Thyroid gland (tissue), 4 donors: ENCODE results near the gene MAP3K12. TPM values are rescaled to one million over a fixed set of nuclear protein-coding genes. Genes with fewer than 3 reads are reported as not detected.
A peak's percentile ranks its signal among the peaks of the same experiment; 100 is the strongest.
"Not testable (repeated sequence)": the region's sequence is repeated elsewhere in the genome, so short reads cannot be mapped to it uniquely, and the experiment has no call there.

Source experiments
- DNase-seq, 2 donors: peaks; one replicate each; pipeline ENCODE4 v3.0.0-alpha.2; 2019
- H3K27ac ChIP-seq, 3 donors: fragments of 200-600 bp; sonication (generic); 1 replicate in 2 of 3; 2 replicates in 1 of 3; pipeline ENCODE4 v1.5.1; 2016 to 2019; ENCODE audit warnings: mild to moderate bottlenecking in 1 of 3, moderate library complexity in 1 of 3
- H3K27me3 ChIP-seq: fragments of 200-600 bp; sonication (generic); one replicate; pipeline ENCODE4 v1.5.1; 2019
- H3K36me3 ChIP-seq, 2 donors: fragments of 200-600 bp; sonication (generic); one replicate each; pipeline ENCODE4 v1.5.1; 2016 to 2019
- H3K4me1 ChIP-seq, 2 donors: fragments of 200-600 bp; sonication (generic); one replicate each; pipeline ENCODE4 v1.5.1; 2017 to 2019
- H3K4me3 ChIP-seq, 3 donors: fragments of 200-600 bp; sonication (generic); replicated peaks in 1 of 3; 1 replicate in 2 of 3; 2 replicates in 1 of 3; pipeline ENCODE4 v1.5.1; 2016; ENCODE audit warnings: mild to moderate bottlenecking in 1 of 3
- H3K9me3 ChIP-seq: fragments of 200-600 bp; sonication (generic); one replicate; pipeline ENCODE4 v1.5.1; 2017
- POLR2A ChIP-seq, 2 donors: fragments of 450-650 bp; IDR thresholded peaks; one replicate each; pipeline ENCODE4 v1.6.1; 2017; ENCODE audit warnings: antibody characterized with exemption in 2 of 2, mild to moderate bottlenecking in 2 of 2, moderate library complexity in 1 of 2
- WGBS, 2 donors: methylation state at CpG; one replicate each; pipeline ENCODE4 v1.1.5; 2017; 5-methylcytosine and 5-hydroxymethylcytosine counted together
- intact Hi-C: fragments of 100-400 bp; cut with DNase I; formaldehyde crosslinking; loops from one replicate; pipeline ENCODE4 v1.15.1; 2023
- total RNA-seq, 4 donors: library from RNA; depleted of rRNA; stranded (reverse); fragments of >200 nt; gene quantifications; one replicate each; pipeline ENCODE4 v1.2.3, GENCODE V29; 2016
- TF ChIP-seq, protein P1 (sequence below), 6 experiments: fragments of 200-600 bp in 3 of 6; fragments of 450-650 bp in 3 of 6; sonication (generic) in 3 of 6; IDR thresholded peaks; one replicate each; pipeline ENCODE4 v1.5.1; 2016 to 2019; ENCODE audit warnings: antibody characterized with exemption in 6 of 6, mild to moderate bottlenecking in 2 of 6, inconsistent platforms in 1 of 6, moderate library complexity in 1 of 6

Gene MAP3K12
- total RNA-seq, 4 donors from 2014 or later, result 5.2 to 12.9 (median 10.6) TPM

DNA sequence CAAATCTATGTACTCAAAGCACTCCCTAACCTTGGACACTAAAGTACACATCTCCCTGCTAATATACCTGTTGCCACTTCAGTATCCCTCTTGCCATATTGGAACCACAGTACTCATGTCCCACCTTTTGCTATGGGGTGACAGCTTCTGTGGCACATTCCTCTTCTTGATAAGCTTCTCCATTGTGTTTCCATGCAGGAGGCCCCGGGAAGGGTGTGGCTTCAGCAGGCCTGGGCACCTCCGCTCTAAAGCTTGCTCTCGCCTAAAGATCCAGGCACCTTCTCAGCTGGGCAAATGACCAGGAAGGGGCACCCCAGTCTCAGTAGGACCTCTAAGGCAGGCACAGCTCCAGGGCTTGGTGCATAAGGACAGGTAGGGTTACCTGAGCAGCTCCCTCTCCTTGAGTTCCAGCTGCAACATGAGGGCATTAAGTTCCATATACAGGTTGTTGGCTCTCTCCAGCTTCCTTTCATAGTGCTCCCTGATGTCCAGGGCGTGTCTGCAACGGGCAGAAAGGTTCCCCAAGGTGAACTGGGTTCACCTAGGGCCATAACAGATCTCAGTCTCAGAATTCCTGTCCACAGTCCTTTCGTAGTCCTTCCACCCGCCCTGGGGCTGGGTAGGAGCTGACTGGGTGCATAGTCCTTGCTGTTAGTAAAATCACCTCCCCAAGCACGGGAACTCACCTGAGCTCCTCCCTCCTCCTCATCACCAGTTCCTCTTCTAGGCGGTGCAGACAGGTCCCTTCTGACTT is 15.9 kb downstream of the MAP3K12 start:
- intact Hi-C loops, result no loop called here
- Histone ChIP-seq H3K9me3 (no peaks in the 10 kb centered on the region), H3K4me3 (no peak overlapping the region), H3K27ac (peak overlapping the region in 1 of 3 donors; percentile 2), H3K4me1 (peaks cover 0 to 2% of the 10 kb centered on the region in 2 donors), H3K36me3 (peaks cover 51 to 54% of the 10 kb centered on the region in 2 donors), H3K27me3 (no peaks in the 10 kb centered on the region)
- WGBS, 2 donors, result 81 to 83% methylated on average over 9 of the region's 9 CpGs
- no peak for TF ChIP-seq POLR2A (IDR thresholded peaks at IDR 0.05)
- TF ChIP-seq, protein P1, sequence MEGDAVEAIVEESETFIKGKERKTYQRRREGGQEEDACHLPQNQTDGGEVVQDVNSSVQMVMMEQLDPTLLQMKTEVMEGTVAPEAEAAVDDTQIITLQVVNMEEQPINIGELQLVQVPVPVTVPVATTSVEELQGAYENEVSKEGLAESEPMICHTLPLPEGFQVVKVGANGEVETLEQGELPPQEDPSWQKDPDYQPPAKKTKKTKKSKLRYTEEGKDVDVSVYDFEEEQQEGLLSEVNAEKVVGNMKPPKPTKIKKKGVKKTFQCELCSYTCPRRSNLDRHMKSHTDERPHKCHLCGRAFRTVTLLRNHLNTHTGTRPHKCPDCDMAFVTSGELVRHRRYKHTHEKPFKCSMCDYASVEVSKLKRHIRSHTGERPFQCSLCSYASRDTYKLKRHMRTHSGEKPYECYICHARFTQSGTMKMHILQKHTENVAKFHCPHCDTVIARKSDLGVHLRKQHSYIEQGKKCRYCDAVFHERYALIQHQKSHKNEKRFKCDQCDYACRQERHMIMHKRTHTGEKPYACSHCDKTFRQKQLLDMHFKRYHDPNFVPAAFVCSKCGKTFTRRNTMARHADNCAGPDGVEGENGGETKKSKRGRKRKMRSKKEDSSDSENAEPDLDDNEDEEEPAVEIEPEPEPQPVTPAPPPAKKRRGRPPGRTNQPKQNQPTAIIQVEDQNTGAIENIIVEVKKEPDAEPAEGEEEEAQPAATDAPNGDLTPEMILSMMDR (IDR thresholded peaks at IDR 0.05), result no peak
- DNase-seq, result no peak

GRCh38 chr12:53482626-53483168 is 16.6 kb downstream of the MAP3K12 start:
- Histone ChIP-seq H3K9me3 (no peaks in the 10 kb centered on the region), H3K4me3 (no peak overlapping the region), H3K27me3 (no peaks in the 10 kb centered on the region), H3K4me1 (peaks cover 0 to 2% of the 10 kb centered on the region in 2 donors), H3K27ac (no peak overlapping the region), H3K36me3 (peaks cover 57 to 61% of the 10 kb centered on the region in 2 donors)
- intact Hi-C loops, result no loop called here
- no peak for DNase-seq
- WGBS, 2 donors, result 75 to 88% methylated on average over 13 to 14 of the region's 18 CpGs
- no peak for TF ChIP-seq POLR2A (IDR thresholded peaks at IDR 0.05)
- TF ChIP-seq, protein P1 (IDR thresholded peaks at IDR 0.05), result no peak

GRCh38 chr12:53481939-53482586 is 17.2 kb downstream of the MAP3K12 start:
- TF ChIP-seq, protein P1 (IDR thresholded peaks at IDR 0.05), result no peak
- TF ChIP-seq POLR2A (IDR thresholded peaks at IDR 0.05), result no peak
- Histone ChIP-seq H3K36me3 (peaks cover 57 to 67% of the 10 kb centered on the region in 2 donors), H3K4me3 (no peak overlapping the region), H3K27ac (no peak overlapping the region), H3K27me3 (no peaks in the 10 kb centered on the region), H3K9me3 (no peaks in the 10 kb centered on the region), H3K4me1 (peaks cover 0 to 2% of the 10 kb centered on the region in 2 donors)
- intact Hi-C loops, result no loop called here
- DNase-seq, result no peak
- WGBS, 2 donors, result 81% methylated on average over 9 of the region's 9 CpGs

- H3K27ac ChIP-seq, DNase-seq, H3K4me3 ChIP-seq, H3K9me3 ChIP-seq, H3K27me3 ChIP-seq, intact Hi-C loops, H3K4me1 ChIP-seq: not testable (repeated sequence)
- peaks cover 63 to 71% of the 10 kb centered on the region in 2 donors for H3K36me3 ChIP-seq
- WGBS, 2 donors, result 72 to 83% methylated on average over 6 of the region's 6 CpGs
Observed at GRCh38 chr12:53481458-53481857, 17.8 kb downstream of the MAP3K12 start.

GRCh38 chr12:53480491-53481442 is 18.5 kb downstream of the MAP3K12 start:
- intact Hi-C loops, result no loop called here
- H3K27ac ChIP-seq, result no peak overlapping the region
- H3K36me3 ChIP-seq, result peaks cover 67 to 78% of the 10 kb centered on the region in 2 donors
- WGBS, 2 donors, result 84 to 88% methylated on average over 12 of the region's 12 CpGs
- peaks cover 0 to 2% of the 10 kb centered on the region in 2 donors for H3K4me1 ChIP-seq
- no peaks in the 10 kb centered on the region for H3K9me3 ChIP-seq
- H3K27me3 ChIP-seq, result no peaks in the 10 kb centered on the region
- no peak overlapping the region for H3K4me3 ChIP-seq
- no peak for DNase-seq
- no peak for TF ChIP-seq POLR2A (IDR thresholded peaks at IDR 0.05)
- TF ChIP-seq, protein P1 (IDR thresholded peaks at IDR 0.05), result no peak
